HEK293T (cell line): ENCODE results near the gene GINS1.

Experiments used
- ARNT ChIP-seq: fragments of 450-650 bp; IDR thresholded peaks from 2 replicates; pipeline ENCODE4 v1.6.1; 2017; ENCODE audit warnings: mild to moderate bottlenecking
- BHLHE40 ChIP-seq: fragments of 450-650 bp; IDR thresholded peaks from 2 replicates; pipeline ENCODE4 v1.6.1; 2016; ENCODE audit warnings: mild to moderate bottlenecking, moderate library complexity, borderline replicate concordance
- CTBP1 ChIP-seq: fragments of 450-650 bp; IDR thresholded peaks from 2 replicates; pipeline ENCODE4 v1.6.1; 2016; ENCODE audit warnings: borderline replicate concordance
- ELF4 ChIP-seq: fragments of 450-650 bp; IDR thresholded peaks from 2 replicates; pipeline ENCODE4 v1.6.1; 2017; ENCODE audit warnings: antibody characterized with exemption
- FOXK2 ChIP-seq: fragments of 450-650 bp; IDR thresholded peaks from 2 replicates; pipeline ENCODE4 v1.6.1; 2016; ENCODE audit warnings: mild to moderate bottlenecking
- HDGF ChIP-seq: fragments of 450-650 bp; IDR thresholded peaks from 2 replicates; pipeline ENCODE4 v1.6.1; 2017; ENCODE audit warnings: antibody characterized with exemption, borderline replicate concordance
- L3MBTL2 ChIP-seq: fragments of 450-650 bp; conservative IDR thresholded peaks from 2 replicates; pipeline ENCODE4 v1.6.1; 2016; ENCODE audit warnings: mild to moderate bottlenecking
- LEF1 ChIP-seq: fragments of 450-650 bp; IDR thresholded peaks from 2 replicates; pipeline ENCODE4 v1.6.1; 2017; ENCODE audit warnings: mild to moderate bottlenecking, borderline replicate concordance
- NFRKB ChIP-seq: fragments of 450-650 bp; IDR thresholded peaks from 2 replicates; pipeline ENCODE4 v1.6.1; 2016; ENCODE audit warnings: mild to moderate bottlenecking, moderate library complexity
- SP1 ChIP-seq: fragments of 450-650 bp; IDR thresholded peaks from 2 replicates; pipeline ENCODE4 v1.6.1; 2017
- TF ChIP-seq, protein P1 (sequence below): fragments of 450-650 bp; IDR thresholded peaks from 2 replicates; pipeline ENCODE4 v1.6.1; 2016

DNA sequence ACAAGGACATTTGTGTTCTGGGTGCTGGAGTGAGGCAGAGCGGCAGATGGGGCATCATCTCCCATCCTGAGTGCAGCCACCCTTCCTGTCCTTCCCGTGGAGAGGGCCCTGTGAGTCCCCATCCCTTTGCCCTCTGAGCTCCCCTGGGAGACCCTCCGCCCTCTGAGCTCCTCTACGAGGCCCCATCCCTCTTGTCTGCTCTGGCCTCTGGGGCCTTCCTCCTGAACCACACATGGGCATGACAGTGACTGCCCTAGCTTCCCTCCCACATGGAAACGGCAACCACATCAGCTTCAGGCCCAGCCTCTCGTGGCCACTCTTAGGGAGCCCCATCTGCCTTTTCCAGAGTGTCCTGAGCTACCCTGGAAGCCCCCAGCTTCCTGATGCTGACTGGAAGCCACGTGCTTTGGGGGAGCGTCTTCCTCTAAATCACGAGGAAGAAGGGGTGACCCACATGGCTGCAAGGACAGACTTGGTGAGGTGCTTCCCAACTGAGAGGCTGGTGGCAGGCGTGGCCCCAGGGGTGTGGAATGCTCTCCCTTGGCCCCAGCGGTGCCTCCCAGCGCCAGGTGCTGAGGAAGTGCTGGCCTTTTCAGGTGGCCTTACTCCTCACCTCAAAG is 52.6 kb downstream of the GINS1 start:
- TF ChIP-seq NFRKB (no peak), SP1 (no peak), ARNT (no peak), LEF1 (no peak), BHLHE40 (no peak), CTBP1 (no peak), ELF4 (no peak), HDGF (no peak), L3MBTL2 (no peak), FOXK2 (no peak)
- TF ChIP-seq, protein P1, sequence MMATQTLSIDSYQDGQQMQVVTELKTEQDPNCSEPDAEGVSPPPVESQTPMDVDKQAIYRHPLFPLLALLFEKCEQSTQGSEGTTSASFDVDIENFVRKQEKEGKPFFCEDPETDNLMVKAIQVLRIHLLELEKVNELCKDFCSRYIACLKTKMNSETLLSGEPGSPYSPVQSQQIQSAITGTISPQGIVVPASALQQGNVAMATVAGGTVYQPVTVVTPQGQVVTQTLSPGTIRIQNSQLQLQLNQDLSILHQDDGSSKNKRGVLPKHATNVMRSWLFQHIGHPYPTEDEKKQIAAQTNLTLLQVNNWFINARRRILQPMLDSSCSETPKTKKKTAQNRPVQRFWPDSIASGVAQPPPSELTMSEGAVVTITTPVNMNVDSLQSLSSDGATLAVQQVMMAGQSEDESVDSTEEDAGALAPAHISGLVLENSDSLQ = no peak
